Small intestine (tissue), 7 donors: ENCODE measurements around the gene BCL2L2. TPM values are rescaled to one million over a fixed set of nuclear protein-coding genes. Genes with fewer than 3 reads are reported as not detected.

Experiments
- DNase-seq, 2 donors: peaks; one replicate each; pipeline versions ENCODE4 v3.0.0 to v3.0.0-alpha.2; 2013
- FAIRE-seq: peaks from 2 replicates; lab custom pipeline; 2012; peaks lifted over from hg19 to GRCh38; lab: Jason Lieb, UNC
- H3K27ac ChIP-seq, 3 donors: one replicate each; pipeline ENCODE4 v1.5.1; 2013; ENCODE audit warnings: low read length in 2 of 3, mild to moderate bottlenecking in 2 of 3, control low read depth in 1 of 3, inconsistent platforms in 1 of 3, low read depth in 1 of 3, moderate library complexity in 1 of 3
- H3K27me3 ChIP-seq, 3 donors: one replicate each; pipeline ENCODE4 v1.6.1; 2013; ENCODE audit warnings: low read length in 3 of 3, inconsistent platforms in 1 of 3; ENCODE audit not compliant: control insufficient read depth in 3 of 3, insufficient read depth in 3 of 3
- H3K36me3 ChIP-seq, 3 donors: one replicate each; pipeline ENCODE4 v1.6.1; 2013; ENCODE audit warnings: low read length in 3 of 3, inconsistent platforms in 1 of 3, low read depth in 1 of 3, mild to moderate bottlenecking in 1 of 3, moderate library complexity in 1 of 3; ENCODE audit not compliant: control insufficient read depth in 3 of 3, insufficient read depth in 2 of 3
- H3K4me1 ChIP-seq, 3 donors: one replicate each; pipeline ENCODE4 v1.6.1; 2013; ENCODE audit warnings: low read length in 2 of 3, inconsistent platforms in 1 of 3, low read depth in 1 of 3, mild to moderate bottlenecking in 1 of 3, moderate library complexity in 1 of 3; ENCODE audit not compliant: control insufficient read depth in 3 of 3, insufficient read depth in 2 of 3
- H3K4me3 ChIP-seq, 3 donors: one replicate each; pipeline ENCODE4 v1.5.1; 2013; ENCODE audit warnings: low read length in 3 of 3, control low read depth in 1 of 3, inconsistent platforms in 1 of 3, low read depth in 1 of 3, mild to moderate bottlenecking in 1 of 3, moderate library complexity in 1 of 3
- H3K9me3 ChIP-seq, 2 donors: one replicate each; pipeline ENCODE4 v1.6.1; 2013; ENCODE audit warnings: low read depth in 1 of 2, low read length in 1 of 2; ENCODE audit not compliant: control insufficient read depth in 2 of 2, insufficient read depth in 1 of 2
- WGBS, 3 donors: extraction: QIAGEN DNeasy Blood & Tissue Kit; methylation state at CpG; one replicate each; pipeline ENCODE4 v1.1.7; 2013; 5-methylcytosine and 5-hydroxymethylcytosine counted together
- polyA plus RNA-seq, 4 donors: library from polyadenylated mRNA; stranded (reverse) in 3 of 4; unstranded in 1 of 4; fragments of 200-250 nt in 3 of 4; fragments of 120-200 nt in 1 of 4; gene quantifications; one replicate each; pipeline versions ENCODE4 v1.2.1 to v1.2.3, GENCODE V29; 2013
- donor health status: healthy with polysubstance abuse.
- donor health status: control.
- donor health status: control.
- donor health status: Bipolar disorder and iron deficiency.
- donor health status: healthy.

The BCL2L2 gene
- polyA plus RNA-seq, 4 donors: 30.8 to 50.0 (median 37.7) TPM

GRCh38 chr14:23297096-23297495 lies 9.5 kb upstream of the BCL2L2 start:
- Histone ChIP-seq H3K27ac (no peak overlapping the region), H3K4me3 (no peak overlapping the region), H3K27me3 (peaks cover 0 to 6% (median 0%) of the 10 kb centered on the region in 3 donors), H3K4me1 (peaks cover 0 to 17% (median 0%) of the 10 kb centered on the region in 3 donors), H3K36me3 (peaks cover 0 to 19% (median 2%) of the 10 kb centered on the region in 3 donors), H3K9me3 (no peaks in the 10 kb centered on the region)
- DNase-seq (no peak), FAIRE-seq (no peak)
- 88 to 92% (median 89%) methylated on average over 7 of the region's 7 CpGs for WGBS, 3 donors

GRCh38 chr14:23297611-23298277 lies 8.9 kb upstream of the BCL2L2 start:
- DNase-seq (no peak), FAIRE-seq (no peak)
- H3K4me3 ChIP-seq: no peak overlapping the region
- H3K9me3 ChIP-seq: no peaks in the 10 kb centered on the region
- WGBS, 3 donors: 90 to 95% (median 92%) methylated on average over 7 of the region's 7 CpGs
- H3K36me3 ChIP-seq: peaks cover 0 to 19% (median 2%) of the 10 kb centered on the region in 3 donors
- H3K27me3 ChIP-seq: peaks cover 0 to 6% (median 0%) of the 10 kb centered on the region in 3 donors
- H3K27ac ChIP-seq: no peak overlapping the region
- peaks cover 0 to 19% (median 0%) of the 10 kb centered on the region in 3 donors for H3K4me1 ChIP-seq

GRCh38 chr14:23299211-23299957 lies 7.2 kb upstream of the BCL2L2 start:
- DNase-seq (peak; percentile 53 to 60), FAIRE-seq (no peak)
- Histone ChIP-seq H3K27ac (peak overlapping the region in 1 of 3 donors; percentile 12), H3K4me3 (no peak overlapping the region), H3K4me1 (peaks cover 0 to 24% (median 0%) of the 10 kb centered on the region in 3 donors), H3K36me3 (peaks cover 0 to 19% (median 2%) of the 10 kb centered on the region in 3 donors), H3K9me3 (no peaks in the 10 kb centered on the region), H3K27me3 (no peaks in the 10 kb centered on the region)
- 82 to 90% (median 87%) methylated on average over 2 of the region's 2 CpGs for WGBS, 3 donors

GRCh38 chr14:23299986-23300686 lies 6.5 kb upstream of the BCL2L2 start:
- Histone ChIP-seq H3K4me3 (peak overlapping the region in 2 of 3 donors; percentile 64 to 75), H3K36me3 (peaks cover 0 to 19% (median 2%) of the 10 kb centered on the region in 3 donors), H3K4me1 (peaks cover 0 to 24% (median 0%) of the 10 kb centered on the region in 3 donors), H3K27me3 (no peaks in the 10 kb centered on the region), H3K9me3 (no peaks in the 10 kb centered on the region), H3K27ac (peak overlapping the region; percentile 93 to 100 (median 98))
- no peak for DNase-seq
- no peak for FAIRE-seq
- 52 to 66% (median 56%) methylated on average over 10 of the region's 10 CpGs for WGBS, 3 donors

- H3K27ac ChIP-seq: peak overlapping the region; percentile 93 to 100 (median 98)
- no peak for FAIRE-seq
Measured at GRCh38 chr14:23300687-23301223, 5.9 kb upstream of the BCL2L2 start.

GRCh38 chr14:23301288-23301968 lies 5.2 kb upstream of the BCL2L2 start:
- peaks cover 0 to 35% (median 3%) of the 10 kb centered on the region in 3 donors for H3K4me1 ChIP-seq
- no peak for FAIRE-seq

More at GRCh38 chr14:23300687-23301223, 5.9 kb upstream of the BCL2L2 start:
- Histone ChIP-seq H3K4me3 (peak overlapping the region; percentile 33 to 75 (median 64)), H3K9me3 (no peaks in the 10 kb centered on the region), H3K27me3 (no peaks in the 10 kb centered on the region), H3K36me3 (peaks cover 0 to 19% (median 2%) of the 10 kb centered on the region in 3 donors), H3K4me1 (peaks cover 0 to 29% (median 2%) of the 10 kb centered on the region in 3 donors)
- WGBS, 3 donors: 2 to 4% (median 4%) methylated on average over 13 of the region's 13 CpGs
- DNase-seq: peak; percentile 61 to 72

GRCh38 chr14:23301969-23302289 lies 4.7 kb upstream of the BCL2L2 start:
- Histone ChIP-seq H3K36me3 (peaks cover 0 to 11% (median 2%) of the 10 kb centered on the region in 3 donors), H3K27me3 (no peaks in the 10 kb centered on the region), H3K27ac (peak overlapping the region; percentile 91 to 98 (median 93)), H3K9me3 (no peaks in the 10 kb centered on the region), H3K4me3 (peak overlapping the region; percentile 68 to 75 (median 73)), H3K4me1 (peaks cover 0 to 35% (median 3%) of the 10 kb centered on the region in 3 donors)
- FAIRE-seq: no peak
- WGBS, 3 donors: 0 to 1% (median 0%) methylated on average over 18 to 25 of the region's 25 CpGs
- DNase-seq: no peak

More at GRCh38 chr14:23301288-23301968, 5.2 kb upstream of the BCL2L2 start:
- Histone ChIP-seq H3K4me3 (peak overlapping the region; percentile 51 to 75 (median 75)), H3K27ac (peak overlapping the region; percentile 93 to 100 (median 98)), H3K9me3 (no peaks in the 10 kb centered on the region), H3K27me3 (no peaks in the 10 kb centered on the region), H3K36me3 (peaks cover 0 to 15% (median 2%) of the 10 kb centered on the region in 3 donors)
- WGBS, 3 donors: 0 to 1% (median 0%) methylated on average over 77 to 87 of the region's 87 CpGs
- DNase-seq: peak; percentile 98 to 100
